Activated CD4-positive, alpha-beta T cell treated with anti-CD3 and anti-CD28 coated beads, Interleukin-2, amount 10 ng/mL, durations not matched to agents 7 days and 5 days (primary cell): ENCODE results near the gene RAB26. TPM values are rescaled to one million over a fixed set of nuclear protein-coding genes. Genes with fewer than 3 reads are reported as not detected.

Experiments
- CTCF ChIA-PET: fragments of 350-600 bp; sonication (Branson Sonifier 250); formaldehyde crosslinking; loops from one replicate; lab custom pipeline; 2021; ENCODE audit warnings: antibody characterized with exemption; lab: Charles Lee
- POLR2A ChIA-PET: fragments of 350-600 bp; sonication (Branson Sonifier 250); formaldehyde crosslinking; loops from one replicate; lab custom pipeline; 2021; ENCODE audit warnings: antibody characterized with exemption; lab: Charles Lee
- DNase-seq: peaks from one replicate; pipeline ENCODE4 v3.0.0-alpha.2; 2020
- H3K27ac Mint-ChIP-seq: one replicate; pipeline ENCODE4 v1.8.0; 2021; ENCODE audit warnings: mild to moderate bottlenecking, moderate library complexity, mixed read lengths
- H3K27me3 Mint-ChIP-seq: one replicate; pipeline ENCODE4 v1.8.0; 2021; ENCODE audit warnings: mixed read lengths
- H3K36me3 Mint-ChIP-seq: one replicate; pipeline ENCODE4 v1.8.0; 2021; ENCODE audit warnings: low read depth, mixed read lengths
- H3K4me1 Mint-ChIP-seq: one replicate; pipeline ENCODE4 v1.8.0; 2021; ENCODE audit warnings: mixed read lengths
- H3K4me3 Mint-ChIP-seq: one replicate; pipeline ENCODE4 v1.8.0; 2021; ENCODE audit warnings: mild to moderate bottlenecking, moderate library complexity, mixed read lengths
- H3K9me3 Mint-ChIP-seq: one replicate; pipeline ENCODE4 v1.8.0; 2021; ENCODE audit warnings: mixed read lengths
- total RNA-seq, 2 experiments: library from RNA; stranded (reverse); gene quantifications; one replicate each; pipeline ENCODE4 v1.2.3, GENCODE V29; 2021

The RAB26 gene
- total RNA-seq, 2 experiments from 2014 or later: 0.20 to 0.42 TPM

GRCh38 chr16:2181952-2182351 is 33.5 kb downstream of the RAB26 start:
- H3K4me1 Mint-ChIP-seq: no peaks in the 10 kb centered on the region
- DNase-seq: no peak
- H3K36me3 Mint-ChIP-seq: peaks cover 2% of the 10 kb centered on the region
- H3K27ac Mint-ChIP-seq: no peak overlapping the region
- POLR2A ChIA-PET: no interaction called here
- H3K9me3 Mint-ChIP-seq: no peaks in the 10 kb centered on the region
- no peaks in the 10 kb centered on the region for H3K27me3 Mint-ChIP-seq
- CTCF ChIA-PET: interaction anchor here (1.2 kb wide), 1 partner anchor 44 kb away, joined by 3 read pairs; no protein-coding TSS in a partner anchor
- H3K4me3 Mint-ChIP-seq: no peak overlapping the region

- H3K27me3 Mint-ChIP-seq: no peaks in the 10 kb centered on the region
- no peak for DNase-seq
- H3K36me3 Mint-ChIP-seq: no peaks in the 10 kb centered on the region
- ChIA-PET POLR2A (no interaction called here), CTCF (no interaction called here)
- no peaks in the 10 kb centered on the region for H3K9me3 Mint-ChIP-seq
- no peaks in the 10 kb centered on the region for H3K4me1 Mint-ChIP-seq
- H3K27ac Mint-ChIP-seq: no peak overlapping the region
- H3K4me3 Mint-ChIP-seq: no peak overlapping the region
Observed at GRCh38 chr16:2183671-2184070, 35.2 kb downstream of the RAB26 start.

GRCh38 chr16:2184346-2184745 is 35.9 kb downstream of the RAB26 start:
- Mint-ChIP-seq H3K4me3 (no peak overlapping the region), H3K27ac (no peak overlapping the region), H3K9me3 (no peaks in the 10 kb centered on the region), H3K27me3 (no peaks in the 10 kb centered on the region), H3K4me1 (no peaks in the 10 kb centered on the region), H3K36me3 (no peaks in the 10 kb centered on the region)
- CTCF ChIA-PET: no interaction called here
- POLR2A ChIA-PET: no interaction called here
- no peak for DNase-seq

GRCh38 chr16:2184962-2185361 is 36.5 kb downstream of the RAB26 start:
- H3K4me3 Mint-ChIP-seq: no peak overlapping the region
- H3K4me1 Mint-ChIP-seq: no peaks in the 10 kb centered on the region
- no peaks in the 10 kb centered on the region for H3K27me3 Mint-ChIP-seq
- no peaks in the 10 kb centered on the region for H3K36me3 Mint-ChIP-seq
- H3K9me3 Mint-ChIP-seq: no peaks in the 10 kb centered on the region
- CTCF ChIA-PET: interaction anchor here (0.5 to 1.0 kb wide), 2 partner anchors 10 to 214 kb away, joined by 3 read pairs; no protein-coding TSS in a partner anchor
- POLR2A ChIA-PET: no interaction called here
- no peak for DNase-seq
- H3K27ac Mint-ChIP-seq: no peak overlapping the region

- no peak for DNase-seq
- Mint-ChIP-seq H3K9me3 (no peaks in the 10 kb centered on the region), H3K27ac (no peak overlapping the region), H3K27me3 (no peaks in the 10 kb centered on the region), H3K36me3 (no peaks in the 10 kb centered on the region), H3K4me1 (no peaks in the 10 kb centered on the region), H3K4me3 (no peak overlapping the region)
- ChIA-PET CTCF (no interaction called here), POLR2A (no interaction called here)
Observed at GRCh38 chr16:2186064-2186463, 37.6 kb downstream of the RAB26 start.

GRCh38 chr16:2186505-2186904 is 38.1 kb downstream of the RAB26 start:
- POLR2A ChIA-PET: no interaction called here
- no peaks in the 10 kb centered on the region for H3K9me3 Mint-ChIP-seq
- no peak for DNase-seq
- H3K27me3 Mint-ChIP-seq: no peaks in the 10 kb centered on the region
- no peaks in the 10 kb centered on the region for H3K36me3 Mint-ChIP-seq
- CTCF ChIA-PET: no interaction called here
- no peak overlapping the region for H3K4me3 Mint-ChIP-seq
- no peak overlapping the region for H3K27ac Mint-ChIP-seq
- no peaks in the 10 kb centered on the region for H3K4me1 Mint-ChIP-seq

GRCh38 chr16:2187212-2187611 is 38.8 kb downstream of the RAB26 start:
- no peaks in the 10 kb centered on the region for H3K36me3 Mint-ChIP-seq
- H3K4me1 Mint-ChIP-seq: no peaks in the 10 kb centered on the region
- POLR2A ChIA-PET: no interaction called here
- H3K9me3 Mint-ChIP-seq: no peaks in the 10 kb centered on the region
- no peak overlapping the region for H3K27ac Mint-ChIP-seq
- H3K27me3 Mint-ChIP-seq: no peaks in the 10 kb centered on the region
- no peak overlapping the region for H3K4me3 Mint-ChIP-seq
- no peak for DNase-seq
- CTCF ChIA-PET: no interaction called here

- H3K4me3 Mint-ChIP-seq: no peak overlapping the region
- POLR2A ChIA-PET: no interaction called here
- no peaks in the 10 kb centered on the region for H3K9me3 Mint-ChIP-seq
- no peak overlapping the region for H3K27ac Mint-ChIP-seq
- DNase-seq: no peak
- CTCF ChIA-PET: interaction anchor here (0.7 kb wide), 1 partner anchor 248 kb away, joined by 3 read pairs; no protein-coding TSS in a partner anchor
- H3K27me3 Mint-ChIP-seq: no peaks in the 10 kb centered on the region
- H3K4me1 Mint-ChIP-seq: no peaks in the 10 kb centered on the region
- H3K36me3 Mint-ChIP-seq: no peaks in the 10 kb centered on the region
Observed at GRCh38 chr16:2188395-2188794, 40.0 kb downstream of the RAB26 start.

- no peak overlapping the region for H3K27ac Mint-ChIP-seq
- peaks cover 4% of the 10 kb centered on the region for H3K27me3 Mint-ChIP-seq
- no peaks in the 10 kb centered on the region for H3K9me3 Mint-ChIP-seq
- no peaks in the 10 kb centered on the region for H3K4me1 Mint-ChIP-seq
- no peak overlapping the region for H3K4me3 Mint-ChIP-seq
- no peaks in the 10 kb centered on the region for H3K36me3 Mint-ChIP-seq
- POLR2A ChIA-PET: no interaction called here
- DNase-seq: no peak
- CTCF ChIA-PET: no interaction called here
Observed at GRCh38 chr16:2189252-2189893, 40.9 kb downstream of the RAB26 start.

- peaks cover 4% of the 10 kb centered on the region for H3K4me1 Mint-ChIP-seq
- ChIA-PET POLR2A (no interaction called here), CTCF (no interaction called here)
- H3K36me3 Mint-ChIP-seq: no peaks in the 10 kb centered on the region
- no peak overlapping the region for H3K4me3 Mint-ChIP-seq
- H3K27me3 Mint-ChIP-seq: peaks cover 12% of the 10 kb centered on the region
- no peaks in the 10 kb centered on the region for H3K9me3 Mint-ChIP-seq
- no peak for DNase-seq
- no peak overlapping the region for H3K27ac Mint-ChIP-seq
Observed at GRCh38 chr16:2190002-2190658, 41.7 kb downstream of the RAB26 start.

GRCh38 chr16:2190659-2191445 is 42.4 kb downstream of the RAB26 start:
- H3K36me3 Mint-ChIP-seq: no peaks in the 10 kb centered on the region
- no peaks in the 10 kb centered on the region for H3K9me3 Mint-ChIP-seq
- peaks cover 17% of the 10 kb centered on the region for H3K27me3 Mint-ChIP-seq
- H3K27ac Mint-ChIP-seq: no peak overlapping the region
- ChIA-PET CTCF (interaction anchor here (0.8 kb wide), 1 partner anchor 12 kb away, joined by 3 read pairs; no protein-coding TSS in a partner anchor), POLR2A (no interaction called here)
- H3K4me3 Mint-ChIP-seq: no peak overlapping the region
- DNase-seq: no peak
- H3K4me1 Mint-ChIP-seq: peaks cover 4% of the 10 kb centered on the region

- no peak for DNase-seq
- CTCF ChIA-PET: interaction anchor here (0.8 kb wide), 1 partner anchor 11 kb away, joined by 3 read pairs; no protein-coding TSS in a partner anchor
Observed at GRCh38 chr16:2191446-2191706, 43.0 kb downstream of the RAB26 start.

More at GRCh38 chr16:2191446-2191706, 43.0 kb downstream of the RAB26 start:
- no peak overlapping the region for H3K27ac Mint-ChIP-seq
- H3K27me3 Mint-ChIP-seq: peaks cover 17% of the 10 kb centered on the region
- H3K4me1 Mint-ChIP-seq: peaks cover 4% of the 10 kb centered on the region
- H3K9me3 Mint-ChIP-seq: no peaks in the 10 kb centered on the region
- H3K4me3 Mint-ChIP-seq: no peak overlapping the region
- no peaks in the 10 kb centered on the region for H3K36me3 Mint-ChIP-seq
- POLR2A ChIA-PET: no interaction called here
